HG03575 (cell line): ENCODE data around the gene COX4I2.

Experiments
- ATAC-seq: cut with Tn5 transposase; IDR thresholded peaks from one replicate; pipeline ENCODE4 v1.9.1; 2021; ENCODE audit not compliant: unreplicated experiment, insufficient number of reproducible peaks, low FRiP score; ENCODE audit errors: extremely low read depth

Gene COX4I2

GRCh38 chr20:31685853-31686643 lies 48.3 kb downstream of the COX4I2 start:
- ATAC-seq, result no peak

- no peak for ATAC-seq
These were observed 50.1 kb downstream of the COX4I2 start for GRCh38 chr20:31687777-31688176.

GRCh38 chr20:31689141-31689540 lies 51.4 kb downstream of the COX4I2 start:
- no peak for ATAC-seq

- ATAC-seq, result no peak
These were observed 52.5 kb downstream of the COX4I2 start for GRCh38 chr20:31690124-31690666.

GRCh38 chr20:31691646-31692275 lies 54.0 kb downstream of the COX4I2 start:
- ATAC-seq, result no peak

GRCh38 chr20:31693402-31693801 lies 55.7 kb downstream of the COX4I2 start:
- ATAC-seq, result no peak

- ATAC-seq, result no peak
These were observed 56.4 kb downstream of the COX4I2 start for GRCh38 chr20:31693987-31694661.
